GM10248 (cell line): ENCODE data around the gene CHD6.

ENCODE experiments used
- CTCF ChIA-PET: fragments of 300-600 bp; sonication (Branson Sonifier 250); formaldehyde crosslinking; extraction: SDS; loops from one replicate; lab custom pipeline; 2021; ENCODE audit warnings: antibody characterized with exemption; lab: Yijun Ruan, JAX
- POLR2A ChIA-PET: fragments of 350-650 bp; sonication (Branson Sonifier 250); formaldehyde crosslinking; extraction: SDS; loops from one replicate; lab custom pipeline; 2020; ENCODE audit warnings: antibody characterized with exemption; lab: Yijun Ruan, JAX
- DNase-seq: peaks from one replicate; pipeline ENCODE4 v3.0.0; 2012; ENCODE audit errors: extremely low spot score
- CTCF ChIP-seq: IDR thresholded peaks from 2 replicates; pipeline ENCODE4 v1.5.1; 2012; ENCODE audit warnings: mild to moderate bottlenecking, low read depth; ENCODE audit errors: extremely low read depth, missing control alignments, control extremely low read depth

Gene CHD6

GRCh38 chr20:41405436-41405835 is 212.7 kb downstream of the CHD6 start:
- CTCF ChIA-PET: interaction anchor here (1.0 kb wide), 1 partner anchor 21 kb away, joined by 3 read pairs; no protein-coding TSS in a partner anchor
- POLR2A ChIA-PET: no interaction called here
- TF ChIP-seq CTCF: no peak
- no peak for DNase-seq

- no peak for TF ChIP-seq CTCF
- no peak for DNase-seq
- ChIA-PET POLR2A (no interaction called here), CTCF (interaction anchor here (1.0 to 1.5 kb wide), 2 partner anchors 15 to 441 kb away, joined by 3 to 5 read pairs; no protein-coding TSS in a partner anchor)
Observed at GRCh38 chr20:41403604-41404003, 214.6 kb downstream of the CHD6 start.

GRCh38 chr20:41398408-41398807 is 219.8 kb downstream of the CHD6 start:
- TF ChIP-seq CTCF: no peak
- CTCF ChIA-PET: interaction anchor here (1.1 to 1.4 kb wide), 4 partner anchors 10 to 44 kb away, joined by 3 to 5 read pairs (median 4); no protein-coding TSS in a partner anchor
- DNase-seq: no peak
- POLR2A ChIA-PET: interaction anchor here (0.6 kb wide), 1 partner anchor 52 kb away, joined by 3 read pairs; no protein-coding TSS in a partner anchor

- ChIA-PET POLR2A (interaction anchor here (0.6 kb wide), 1 partner anchor 260 kb away, joined by 3 read pairs; no protein-coding TSS in a partner anchor), CTCF (interaction anchor here (1.6 kb wide), 1 partner anchor 12 kb away, joined by 4 read pairs; no protein-coding TSS in a partner anchor)
- no peak for DNase-seq
- TF ChIP-seq CTCF: no peak
Observed at GRCh38 chr20:41395667-41396664, 222.2 kb downstream of the CHD6 start.

- TF ChIP-seq CTCF: no peak
- DNase-seq: no peak
- ChIA-PET POLR2A (interaction anchor here (0.6 kb wide), 1 partner anchor 261 kb away, joined by 3 read pairs; no protein-coding TSS in a partner anchor), CTCF (interaction anchor here (1.6 kb wide), 1 partner anchor 13 kb away, joined by 4 read pairs; no protein-coding TSS in a partner anchor)
Observed at GRCh38 chr20:41394931-41395666, 223.1 kb downstream of the CHD6 start.

GRCh38 chr20:41394081-41394480 is 224.1 kb downstream of the CHD6 start:
- ChIA-PET CTCF (interaction anchor here (1.0 kb wide), 1 partner anchor 17 kb away, joined by 3 read pairs; no protein-coding TSS in a partner anchor), POLR2A (no interaction called here)
- no peak for DNase-seq
- no peak for TF ChIP-seq CTCF
